Measurements from ENCODE around the gene UGT2B7. TPM values are rescaled to one million over a fixed set of nuclear protein-coding genes. Genes with fewer than 3 reads are reported as not detected.

The UGT2B7 gene
- total and polyA plus RNA-seq, 2 of the 13 experiments (the other 11 are each of a cell fraction or from before 2014, with no cell fraction given), result 26.8 to 41.8 TPM

GRCh38 chr4:69096111-69096656 lies at the start of gene UGT2B7 (continued):
- TF ChIP-seq PITX1 (CRISPR knock-in tag; IDR thresholded peaks at IDR 0.05), result peak; percentile 89
- peak; percentile 78; the same call in 1 of the 2 replicates for TF ChIP-seq ZBTB34 (CRISPR knock-in tag; IDR thresholded peaks at IDR 0.05)
- TF ChIP-seq MEIS1 (CRISPR knock-in tag; IDR thresholded peaks at IDR 0.05; ENCODE audit: borderline replicate concordance), result peak; percentile 94
- peak; percentile 14; the same call in 1 of the 2 replicates for TF ChIP-seq ZFP36L1 (CRISPR knock-in tag; IDR thresholded peaks at IDR 0.05)
- TF ChIP-seq HDAC2 (CRISPR knock-in tag; IDR thresholded peaks at IDR 0.05), result peak; percentile 83
- TF ChIP-seq FOXA1 (IDR thresholded peaks at IDR 0.05), result no peak; the same call in 1 of the 2 replicates
- TF ChIP-seq FOXA1 (CRISPR knock-in tag; IDR thresholded peaks at IDR 0.05), result peak; percentile 81
- TF ChIP-seq ZNF644 (CRISPR knock-in tag; IDR thresholded peaks at IDR 0.05; ENCODE audit: low read depth), result peak; percentile 73; the same call in 1 of the 2 replicates
- TF ChIP-seq ERF (CRISPR knock-in tag; IDR thresholded peaks at IDR 0.05), result no peak
- no peak for TF ChIP-seq TRIM22 (IDR thresholded peaks at IDR 0.05)
- peak; percentile 64; the same call in 1 of the 2 replicates for TF ChIP-seq FOXO1 (CRISPR knock-in tag; IDR thresholded peaks at IDR 0.05)
- peak; percentile 80 for TF ChIP-seq SAP130 (CRISPR knock-in tag; IDR thresholded peaks at IDR 0.05; ENCODE audit: low read depth)
- TF ChIP-seq ZNF691 (CRISPR knock-in tag; IDR thresholded peaks at IDR 0.05; ENCODE audit: borderline replicate concordance, low read depth), result no peak
- TF ChIP-seq HOXA5 (CRISPR knock-in tag; IDR thresholded peaks at IDR 0.05), result peak; percentile 78
- TF ChIP-seq PATZ1 (CRISPR knock-in tag; IDR thresholded peaks at IDR 0.05), result 0 out of 2 replicates have a peak, but pooled peaks have one; percentile 37
- no peak for TF ChIP-seq ZNF510 (CRISPR knock-in tag; IDR thresholded peaks at IDR 0.05; ENCODE audit: low read depth)
- TF ChIP-seq NCOA2 (CRISPR knock-in tag; IDR thresholded peaks at IDR 0.05), result peak; percentile 94
- TF ChIP-seq STAT6 (CRISPR knock-in tag; IDR thresholded peaks at IDR 0.05; ENCODE audit: borderline replicate concordance), result no peak
- peak; percentile 54; the same call in 1 of the 2 replicates for TF ChIP-seq ETV5 (CRISPR knock-in tag; IDR thresholded peaks at IDR 0.05; ENCODE audit: borderline replicate concordance)
- peak; percentile 86 for TF ChIP-seq SALL1 (CRISPR knock-in tag; IDR thresholded peaks at IDR 0.05)
- peak; percentile 59; the same call in 1 of the 2 replicates for TF ChIP-seq JUN (CRISPR knock-in tag; IDR thresholded peaks at IDR 0.05)
